Testis (tissue), 2 donors: Measurements from ENCODE around the gene RUNX1.

Experiments used
- POLR2A ChIP-seq: fragments of 450-650 bp; IDR thresholded peaks from one replicate; pipeline ENCODE4 v1.6.1; 2017; ENCODE audit warnings: antibody characterized with exemption, mild to moderate bottlenecking, moderate library complexity
- TF ChIP-seq, protein P1 (sequence below), 3 experiments: fragments of 450-650 bp in 2 of 3; fragments of 200-600 bp in 1 of 3; sonication (generic) in 1 of 3; IDR thresholded peaks; one replicate each; pipeline ENCODE4 v1.5.1; 2016 to 2019; ENCODE audit warnings: antibody characterized with exemption in 3 of 3, mild to moderate bottlenecking in 2 of 3, moderate library complexity in 1 of 3

DNA sequence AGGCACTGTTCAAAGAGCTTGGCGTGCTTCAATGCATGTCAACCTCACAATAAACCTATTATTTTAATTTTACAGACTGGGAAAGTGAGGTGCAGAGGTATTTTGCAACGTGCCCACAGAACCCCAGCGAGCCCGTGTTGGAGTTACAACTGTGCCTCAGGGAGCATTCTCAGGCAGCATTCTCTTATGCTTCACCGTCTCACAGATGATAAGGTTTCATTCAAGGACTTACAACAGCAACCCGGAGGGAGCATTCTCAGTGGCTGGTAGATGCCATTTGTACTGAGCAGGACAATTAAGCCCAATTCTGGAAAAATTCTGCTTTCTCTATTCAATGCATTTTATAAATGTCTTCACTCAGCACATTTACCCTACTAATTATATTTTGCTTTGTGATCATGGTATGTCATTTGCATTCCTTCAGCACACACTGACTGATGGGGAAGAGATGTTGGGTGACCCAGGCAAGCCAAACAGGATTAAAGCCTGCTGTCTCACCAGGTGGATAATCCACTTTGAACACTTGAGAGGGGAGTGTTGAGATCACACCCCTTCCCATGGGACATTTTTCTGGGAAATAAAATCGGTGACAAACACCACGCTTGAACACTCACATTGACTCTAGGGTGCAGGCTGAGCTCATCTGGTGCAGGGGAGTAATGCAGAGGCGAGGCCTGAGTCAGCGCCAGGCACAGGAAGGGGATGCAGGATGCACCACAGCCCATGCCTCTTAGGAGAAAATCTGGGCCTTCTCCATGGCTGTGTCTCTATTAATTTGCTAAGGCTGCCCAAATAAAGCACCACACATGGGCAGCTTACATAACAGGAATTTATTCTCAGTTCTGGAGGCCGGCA lies 266.4 kb downstream of the RUNX1 start:
- TF ChIP-seq, protein P1, sequence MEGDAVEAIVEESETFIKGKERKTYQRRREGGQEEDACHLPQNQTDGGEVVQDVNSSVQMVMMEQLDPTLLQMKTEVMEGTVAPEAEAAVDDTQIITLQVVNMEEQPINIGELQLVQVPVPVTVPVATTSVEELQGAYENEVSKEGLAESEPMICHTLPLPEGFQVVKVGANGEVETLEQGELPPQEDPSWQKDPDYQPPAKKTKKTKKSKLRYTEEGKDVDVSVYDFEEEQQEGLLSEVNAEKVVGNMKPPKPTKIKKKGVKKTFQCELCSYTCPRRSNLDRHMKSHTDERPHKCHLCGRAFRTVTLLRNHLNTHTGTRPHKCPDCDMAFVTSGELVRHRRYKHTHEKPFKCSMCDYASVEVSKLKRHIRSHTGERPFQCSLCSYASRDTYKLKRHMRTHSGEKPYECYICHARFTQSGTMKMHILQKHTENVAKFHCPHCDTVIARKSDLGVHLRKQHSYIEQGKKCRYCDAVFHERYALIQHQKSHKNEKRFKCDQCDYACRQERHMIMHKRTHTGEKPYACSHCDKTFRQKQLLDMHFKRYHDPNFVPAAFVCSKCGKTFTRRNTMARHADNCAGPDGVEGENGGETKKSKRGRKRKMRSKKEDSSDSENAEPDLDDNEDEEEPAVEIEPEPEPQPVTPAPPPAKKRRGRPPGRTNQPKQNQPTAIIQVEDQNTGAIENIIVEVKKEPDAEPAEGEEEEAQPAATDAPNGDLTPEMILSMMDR (IDR thresholded peaks at IDR 0.05), result no peak
- no peak for TF ChIP-seq POLR2A
